K562 (cell line): ENCODE data around the gene ARV1. TPM values are rescaled to one million over a fixed set of nuclear protein-coding genes. Genes with fewer than 3 reads are reported as not detected.

Experiments used
- ARID3A ChIP-seq: IDR thresholded peaks from 2 replicates; pipeline ENCODE4 v1.6.1; 2012; ENCODE audit warnings: low read depth, low read length, improper control_type of control experiment, borderline replicate concordance
- DPF2 ChIP-seq: fragments of 450-650 bp; IDR thresholded peaks from 2 replicates; pipeline ENCODE4 v1.6.1; 2016
- IRF2 ChIP-seq: sonication (generic); formaldehyde crosslinking; IDR thresholded peaks from 2 replicates; pipeline ENCODE4 v1.8.1; 2022; ENCODE audit warnings: mild to moderate bottlenecking, missing genetic modification reagents
- MED1 ChIP-seq: sonication (generic); formaldehyde crosslinking; IDR thresholded peaks from 2 replicates; pipeline ENCODE4 v1.8.1; 2023; ENCODE audit warnings: missing genetic modification reagents, borderline replicate concordance
- NFE2 ChIP-seq: IDR thresholded peaks from 2 replicates; pipeline ENCODE4 v1.6.1; 2014; ENCODE audit warnings: antibody characterized with exemption, low read depth
- NUFIP1 ChIP-seq: fragments of 450-650 bp; IDR thresholded peaks from 2 replicates; pipeline ENCODE4 v1.6.1; 2018; ENCODE audit not compliant: partially characterized antibody
- PCBP2 ChIP-seq: fragments of 200-400 bp; formaldehyde crosslinking; IDR thresholded peaks from 2 replicates; pipeline ENCODE4 v1.6.1; 2018; ENCODE audit warnings: low read length, low read depth, mild to moderate bottlenecking, moderate library complexity; ENCODE audit not compliant: poor library complexity, severe bottlenecking
- RBBP5 ChIP-seq: fragments of 200-600 bp; sonication (generic); IDR thresholded peaks from 2 replicates; pipeline ENCODE4 v1.6.1; 2012; ENCODE audit warnings: borderline replicate concordance, mild to moderate bottlenecking, low read length, control low read depth, inconsistent platforms; ENCODE audit not compliant: insufficient read depth, poor library complexity, severe bottlenecking
- REST ChIP-seq, 2 experiments: fragments of 450-650 bp; formaldehyde crosslinking in 1 of 2; IDR thresholded peaks; 2 replicates each; pipeline versions ENCODE4 v1.4.0 to v1.6.1; 2014 to 2020; ENCODE audit warnings: mild to moderate bottlenecking in 2 of 2, borderline replicate concordance in 1 of 2, low read depth in 1 of 2
- SIRT6 ChIP-seq: IDR thresholded peaks from one replicate; pipeline ENCODE4 v1.6.1; 2012; ENCODE audit warnings: low read depth, mild to moderate bottlenecking, control low read depth, inconsistent platforms, low read length, moderate library complexity
- SRF ChIP-seq, 2 experiments: fragments of 250-450, 450-650 bp in 1 of 2; sonication (Bioruptor Pico) in 1 of 2; sonication (generic) in 1 of 2; formaldehyde crosslinking; IDR thresholded peaks; 2 replicates each; pipeline versions ENCODE4 v1.5.0 to v1.5.1; 2020 to 2022; ENCODE audit warnings: mild to moderate bottlenecking in 1 of 2, missing genetic modification reagents in 1 of 2
- SUPT5H ChIP-seq: fragments of 450-650 bp; IDR thresholded peaks from 2 replicates; pipeline ENCODE4 v1.6.1; 2016
- YY1 ChIP-seq, 3 experiments: IDR thresholded peaks; 2 replicates each; pipeline ENCODE4 v1.6.1; 2011; ENCODE audit warnings: low read length in 2 of 3, mild to moderate bottlenecking in 2 of 3, moderate library complexity in 2 of 3, borderline replicate concordance in 1 of 3, control low read depth in 1 of 3, low read depth in 1 of 3; ENCODE audit not compliant: insufficient read depth in 3 of 3, insufficient replicate concordance in 2 of 3, control insufficient read depth in 1 of 3, insufficient read length in 1 of 3; ENCODE audit errors: extremely low read depth in 1 of 3
- ZKSCAN1 ChIP-seq: fragments of 150-350 bp; IDR thresholded peaks from 2 replicates; pipeline ENCODE4 v1.6.1; 2016; ENCODE audit warnings: low read depth, low read length
- ZNF282 ChIP-seq: sonication (generic); formaldehyde crosslinking; IDR thresholded peaks from 2 replicates; pipeline ENCODE4 v1.8.1; 2023; ENCODE audit warnings: missing genetic modification reagents
- ZNF707 ChIP-seq: fragments of 250-450 bp; sonication (Bioruptor Pico); conservative IDR thresholded peaks from 2 replicates; pipeline ENCODE4 v1.8.0; 2022; ENCODE audit warnings: inconsistent platforms, mild to moderate bottlenecking, moderate library complexity
- polyA plus RNA-seq, 8 experiments: library from polyadenylated mRNA; depleted of rRNA in 4 of 8; stranded (reverse) in 5 of 8; unstranded in 3 of 8; fragments of >200 nt; fragmentation: Nextera tagmentation in 2 of 8; fragmentation: Illumina TruSeq in 1 of 8; extraction: Ambion mirVana in 2 of 8; extraction: Trizol in 1 of 8; gene quantifications; 2 replicates each; pipeline versions ENCODE4 v1.2.1 to v1.2.3, GENCODE V29; 2011 to 2014; ENCODE audit warnings: inconsistent platforms in 1 of 8, missing spikeins in 1 of 8
- total RNA-seq, 7 experiments: library from RNA; depleted of rRNA in 6 of 7; stranded (reverse); fragments of >200 nt in 6 of 7; fragmentation: Illumina TruSeq in 2 of 7; extraction: Trizol in 2 of 7; gene quantifications; 2 replicates each; pipeline versions ENCODE4 v1.2.1 to v1.2.3, GENCODE V29; 2011 to 2021; ENCODE audit warnings: low replicate concordance in 1 of 7

The ARV1 gene
- total and polyA plus RNA-seq, 9 of the 15 experiments (the other 6 are each of a cell fraction or from before 2014, with no cell fraction given), result 54.8 to 139 (median 74.0) TPM

- TF ChIP-seq SRF (CRISPR knock-in tag; IDR thresholded peaks at IDR 0.05) (no peak), NFE2 (no peak), YY1 (IDR thresholded peaks at IDR 0.05; ENCODE audit: borderline replicate concordance in 1 of 3, control insufficient read depth in 1 of 3, extremely low read depth in 1 of 3, insufficient read depth in 3 of 3, insufficient read length in 1 of 3, insufficient replicate concordance in 2 of 3, low read depth in 1 of 3, low read length in 2 of 3) (no peak), NUFIP1 (no peak), SIRT6 (no peak), PCBP2 (no peak), ZNF707 (CRISPR knock-in tag) (no peak), ZNF282 (CRISPR knock-in tag) (no peak), IRF2 (CRISPR knock-in tag) (no peak), RBBP5 (no peak), SUPT5H (no peak), REST (IDR thresholded peaks at IDR 0.05; ENCODE audit: borderline replicate concordance) (peak; percentile 54; the same call in 1 of the 2 replicates), REST (CRISPR knock-in tag; IDR thresholded peaks at IDR 0.05; ENCODE audit: low read depth) (0 out of 2 replicates have a peak, but pooled peaks have one; percentile 33), MED1 (no peak), ZKSCAN1 (no peak), ARID3A (no peak), DPF2 (0 out of 2 replicates have a peak, but pooled peaks have one; percentile 21)
These were observed 62.2 kb downstream of the ARV1 start (continued) for GRCh38 chr1:231040800-231041718.
